B cell (primary cell): ENCODE results near the gene ACOX3. TPM values are rescaled to one million over a fixed set of nuclear protein-coding genes. Genes with fewer than 3 reads are reported as not detected.

Experiments used
- ATAC-seq: fragments of 200-7000 bp; cut with Tn5 transposase; one replicate; pipeline ENCODE4 v1.10.0; 2021; ENCODE audit warnings: low read depth, mild to moderate bottlenecking, moderate number of reproducible peaks, moderate library complexity
- CTCF ChIA-PET: fragments of 350-600 bp; sonication (Branson Sonifier 250); formaldehyde crosslinking; loops from one replicate; lab custom pipeline; 2021; ENCODE audit warnings: antibody characterized with exemption, inconsistent platforms; lab: Charles Lee
- POLR2A ChIA-PET: fragments of 350-600 bp; sonication (Branson Sonifier 250); formaldehyde crosslinking; loops from one replicate; lab custom pipeline; 2021; ENCODE audit warnings: antibody characterized with exemption; lab: Charles Lee
- DNase-seq: peaks from one replicate; pipeline ENCODE4 v3.0.0; 2013
- H2AFZ ChIP-seq: 2 replicates; pipeline ENCODE4 v1.6.1; 2012; ENCODE audit warnings: mild to moderate bottlenecking, low read depth, low read length; ENCODE audit not compliant: insufficient read depth, poor library complexity, severe bottlenecking
- H3K27ac ChIP-seq, 2 donors: 1 replicate in 1 of 2; 2 replicates in 1 of 2; pipeline ENCODE4 v1.5.1; 2012 to 2013; ENCODE audit warnings: low read length in 2 of 2, mild to moderate bottlenecking in 2 of 2, moderate library complexity in 1 of 2
- H3K27me3 ChIP-seq, 4 experiments: fragments of 200-600 bp in 1 of 4; sonication (generic) in 1 of 4; replicated peaks in 1 of 4; 1 replicate in 2 of 4; 2 replicates in 2 of 4; pipeline versions ENCODE4 v1.6.1 to v1.7.0; 2013 to 2016; ENCODE audit warnings: low read length in 3 of 4, mild to moderate bottlenecking in 2 of 4, mixed read lengths in 1 of 4, moderate library complexity in 1 of 4; ENCODE audit not compliant: insufficient read depth in 4 of 4, control insufficient read depth in 3 of 4; ENCODE audit errors: control extremely low read depth in 1 of 4
- H3K36me3 ChIP-seq, 2 experiments: replicated peaks in 1 of 2; 1 replicate in 1 of 2; 2 replicates in 1 of 2; pipeline versions ENCODE4 v1.6.1 to v1.7.1; 2013; ENCODE audit warnings: low read length in 1 of 2; ENCODE audit not compliant: insufficient read depth in 2 of 2, control insufficient read depth in 1 of 2; ENCODE audit errors: control extremely low read depth in 1 of 2, extremely low read depth in 1 of 2
- H3K4me1 ChIP-seq, 2 donors: fragments of 200-600 bp in 1 of 2; sonication (generic) in 1 of 2; 1 replicate in 1 of 2; 2 replicates in 1 of 2; pipeline versions ENCODE4 v1.5.1 to v1.6.1; 2013 to 2017; ENCODE audit warnings: low read length in 2 of 2; ENCODE audit not compliant: control insufficient read depth in 2 of 2, insufficient read depth in 2 of 2
- H3K4me2 ChIP-seq: replicated peaks from 2 replicates; pipeline ENCODE3; 2012; ENCODE audit warnings: mild to moderate bottlenecking, low read depth, low read length; ENCODE audit not compliant: poor library complexity, severe bottlenecking
- H3K4me3 ChIP-seq, 5 experiments: fragments of 200-600 bp in 1 of 5; sonication (generic) in 1 of 5; 1 replicate in 3 of 5; 2 replicates in 2 of 5; pipeline versions ENCODE4 v1.5.1 to v1.7.0; 2011 to 2016; ENCODE audit warnings: low read length in 4 of 5, mild to moderate bottlenecking in 4 of 5, low read depth in 2 of 5, control low read depth in 1 of 5, moderate library complexity in 1 of 5; ENCODE audit not compliant: insufficient read depth in 1 of 5; ENCODE audit errors: control extremely low read depth in 1 of 5, extremely low read depth in 1 of 5
- H3K79me2 ChIP-seq: fragments of 200-600 bp; sonication (generic); one replicate; pipeline ENCODE4 v1.6.0; 2016; ENCODE audit warnings: low read length; ENCODE audit not compliant: control insufficient read depth, insufficient read depth
- H3K9ac ChIP-seq: fragments of 200-600 bp; sonication (generic); 2 replicates; pipeline ENCODE4 v1.6.1; 2017; ENCODE audit warnings: mild to moderate bottlenecking, low read length, moderate library complexity
- H3K9me3 ChIP-seq, 3 donors: one replicate each; pipeline versions ENCODE4 v1.6.1 to v1.7.1; 2013; ENCODE audit warnings: low read length in 2 of 3; ENCODE audit not compliant: control insufficient read depth in 2 of 3, insufficient read depth in 1 of 3; ENCODE audit errors: control extremely low read depth in 1 of 3
- H4K20me1 ChIP-seq: 2 replicates; pipeline ENCODE4 v1.6.0; 2012; ENCODE audit warnings: mild to moderate bottlenecking, low read length; ENCODE audit not compliant: insufficient read depth, control insufficient read depth, poor library complexity, severe bottlenecking
- H3K27ac Mint-ChIP-seq: one replicate; pipeline ENCODE4 v1.8.0; 2021; ENCODE audit warnings: mixed read lengths
- H3K27me3 Mint-ChIP-seq: one replicate; pipeline ENCODE4 v1.8.0; 2021; ENCODE audit warnings: mixed read lengths
- H3K4me1 Mint-ChIP-seq: one replicate; pipeline ENCODE4 v1.8.0; 2021; ENCODE audit warnings: mixed read lengths
- H3K4me3 Mint-ChIP-seq: one replicate; pipeline ENCODE4 v1.8.0; 2021; ENCODE audit warnings: mixed read lengths
- H3K9me3 Mint-ChIP-seq: one replicate; pipeline ENCODE4 v1.8.0; 2022; ENCODE audit warnings: mixed read lengths; ENCODE audit not compliant: insufficient read depth
- EZH2 ChIP-seq: IDR thresholded peaks from 2 replicates; pipeline ENCODE4 v1.6.1; 2012; ENCODE audit warnings: borderline replicate concordance, low read depth, mild to moderate bottlenecking, moderate library complexity, low read length; ENCODE audit not compliant: insufficient read depth, poor library complexity, severe bottlenecking
- WGBS: methylation state at CpG from one replicate; pipeline ENCODE4 v1.1.5; 2013; ENCODE audit warnings: missing lambda C conversion rate; ENCODE audit not compliant: insufficient coverage; 5-methylcytosine and 5-hydroxymethylcytosine counted together
- intact Hi-C: fragments of 100-400 bp; cut with micrococcal nuclease; formaldehyde crosslinking; loops from one replicate; pipeline ENCODE4 v1.10.0; 2022
- polyA plus RNA-seq: library from polyadenylated mRNA; depleted of rRNA; stranded (reverse); fragments of >200 nt; gene quantifications from 2 replicates; pipeline ENCODE4 v1.2.3, GENCODE V29; 2012
- total RNA-seq, 2 donors: library from RNA; stranded (reverse); fragments of 120-200 nt in 1 of 2; gene quantifications; 1 replicate in 1 of 2; 2 replicates in 1 of 2; pipeline versions ENCODE4 v1.2.3 to v1.2.4, GENCODE V29; 2013 to 2022
- TF ChIP-seq, protein P1 (sequence below): fragments of 200-600 bp; IDR thresholded peaks from one replicate; pipeline ENCODE4 v1.8.0; 2022; ENCODE audit warnings: antibody characterized with exemption, mild to moderate bottlenecking

ACOX3 gene
- total and polyA plus RNA-seq, 2 donors (not counting 1 experiment from before 2014, with no cell fraction given): 4.6 to 23.1 TPM

DNA sequence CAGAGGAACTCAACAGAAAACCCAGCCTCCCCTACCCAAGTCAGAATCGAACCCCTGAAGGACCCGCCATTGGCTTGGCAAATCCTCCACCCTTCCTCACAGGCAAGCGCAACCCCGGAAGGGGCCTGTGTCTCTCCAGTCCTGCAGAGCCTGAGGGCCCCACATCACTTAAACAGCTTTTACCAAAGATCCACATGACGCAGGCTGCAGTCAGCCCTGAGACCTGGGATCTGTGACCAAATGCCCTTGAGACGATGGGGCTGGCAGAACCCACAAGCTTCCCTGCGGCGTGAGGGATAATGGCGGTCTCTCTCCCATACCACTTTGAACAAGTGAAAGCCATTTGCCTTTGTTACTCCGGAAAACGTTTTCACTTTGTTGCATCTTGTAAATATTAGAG lies 54.9 kb downstream of the ACOX3 start:
- H4K20me1 ChIP-seq: no peaks in the 10 kb centered on the region
- H3K4me3 Mint-ChIP-seq: no peak overlapping the region
- no peak overlapping the region for H3K4me3 ChIP-seq
- intact Hi-C loops: no loop called here
- no peaks in the 10 kb centered on the region for H3K9me3 ChIP-seq
- H3K27me3 ChIP-seq: no peaks in the 10 kb centered on the region
- no peaks in the 10 kb centered on the region for H3K4me1 ChIP-seq
- no peaks in the 10 kb centered on the region for H3K27me3 Mint-ChIP-seq
- ChIA-PET POLR2A (interaction anchor here (0.9 kb wide), 1 partner anchor 51 kb away, joined by 3 read pairs; no protein-coding TSS in a partner anchor), CTCF (no interaction called here)
- 99% methylated on average over 8 of the region's 11 CpGs for WGBS
- no peak overlapping the region for H2AFZ ChIP-seq
- H3K27ac Mint-ChIP-seq: no peak overlapping the region
- H3K36me3 ChIP-seq: peaks cover 0 to 23% of the 10 kb centered on the region in 2 experiments
- no peak overlapping the region for H3K27ac ChIP-seq
- H3K4me1 Mint-ChIP-seq: no peaks in the 10 kb centered on the region
- DNase-seq: no peak
- no peaks in the 10 kb centered on the region for H3K9me3 Mint-ChIP-seq
- H3K9ac ChIP-seq: no peak overlapping the region
- no peak for ATAC-seq
- no peaks in the 10 kb centered on the region for H3K79me2 ChIP-seq
- H3K4me2 ChIP-seq: no peak overlapping the region
- no peak for TF ChIP-seq EZH2
- TF ChIP-seq, protein P1, sequence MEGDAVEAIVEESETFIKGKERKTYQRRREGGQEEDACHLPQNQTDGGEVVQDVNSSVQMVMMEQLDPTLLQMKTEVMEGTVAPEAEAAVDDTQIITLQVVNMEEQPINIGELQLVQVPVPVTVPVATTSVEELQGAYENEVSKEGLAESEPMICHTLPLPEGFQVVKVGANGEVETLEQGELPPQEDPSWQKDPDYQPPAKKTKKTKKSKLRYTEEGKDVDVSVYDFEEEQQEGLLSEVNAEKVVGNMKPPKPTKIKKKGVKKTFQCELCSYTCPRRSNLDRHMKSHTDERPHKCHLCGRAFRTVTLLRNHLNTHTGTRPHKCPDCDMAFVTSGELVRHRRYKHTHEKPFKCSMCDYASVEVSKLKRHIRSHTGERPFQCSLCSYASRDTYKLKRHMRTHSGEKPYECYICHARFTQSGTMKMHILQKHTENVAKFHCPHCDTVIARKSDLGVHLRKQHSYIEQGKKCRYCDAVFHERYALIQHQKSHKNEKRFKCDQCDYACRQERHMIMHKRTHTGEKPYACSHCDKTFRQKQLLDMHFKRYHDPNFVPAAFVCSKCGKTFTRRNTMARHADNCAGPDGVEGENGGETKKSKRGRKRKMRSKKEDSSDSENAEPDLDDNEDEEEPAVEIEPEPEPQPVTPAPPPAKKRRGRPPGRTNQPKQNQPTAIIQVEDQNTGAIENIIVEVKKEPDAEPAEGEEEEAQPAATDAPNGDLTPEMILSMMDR: no peak

DNA sequence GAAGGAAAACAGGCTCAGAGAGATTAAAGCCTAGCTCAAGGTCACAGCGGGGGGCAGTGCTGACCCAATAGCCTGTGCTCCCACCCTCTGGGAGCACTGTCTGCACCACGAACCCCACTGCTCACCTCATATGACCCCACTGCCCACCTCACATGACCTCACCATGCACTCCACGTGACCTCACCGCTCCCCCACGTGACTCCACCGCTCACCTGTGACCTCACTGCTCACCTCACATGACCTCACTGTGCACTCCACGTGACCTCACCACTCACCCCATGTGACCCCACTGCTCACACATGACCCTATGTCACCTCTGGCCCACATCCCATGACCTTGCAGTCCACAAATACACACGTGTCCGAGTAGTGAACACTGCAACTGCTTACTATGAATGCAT lies 55.4 kb downstream of the ACOX3 start:
- CTCF ChIA-PET: no interaction called here
- Histone ChIP-seq H2AFZ (no peak overlapping the region), H3K9me3 (no peaks in the 10 kb centered on the region), H3K4me1 (no peaks in the 10 kb centered on the region), H3K9ac (no peak overlapping the region), H3K4me3 (no peak overlapping the region), H3K4me2 (no peak overlapping the region), H3K36me3 (peaks cover 0 to 23% of the 10 kb centered on the region in 2 experiments), H3K27me3 (no peaks in the 10 kb centered on the region), H3K79me2 (no peaks in the 10 kb centered on the region), H3K27ac (no peak overlapping the region), H4K20me1 (no peaks in the 10 kb centered on the region)
- 86% methylated on average over 9 of the region's 9 CpGs for WGBS
- ATAC-seq: no peak
- intact Hi-C loops: no loop called here
- H3K27ac Mint-ChIP-seq: no peak overlapping the region
- H3K4me3 Mint-ChIP-seq: no peak overlapping the region
- no peak for DNase-seq
- H3K4me1 Mint-ChIP-seq: no peaks in the 10 kb centered on the region
- H3K9me3 Mint-ChIP-seq: no peaks in the 10 kb centered on the region
- POLR2A ChIA-PET: no interaction called here
- TF ChIP-seq, protein P1: no peak
- TF ChIP-seq EZH2: no peak
- H3K27me3 Mint-ChIP-seq: no peaks in the 10 kb centered on the region
